H1 (cell line): ENCODE data around the gene ENPP3. TPM values are rescaled to one million over a fixed set of nuclear protein-coding genes. Genes with fewer than 3 reads are reported as not detected.

Source experiments
- CHD7 ChIP-seq: fragments of 300-600 bp; sonication (generic); IDR thresholded peaks from 2 replicates; pipeline ENCODE4 v1.7.1; 2012; ENCODE audit warnings: low read length, moderate library complexity, mild to moderate bottlenecking, inconsistent platforms; ENCODE audit not compliant: insufficient replicate concordance
- polyA plus RNA-seq, 7 experiments: library from polyadenylated mRNA; depleted of rRNA in 3 of 7; stranded (reverse) in 5 of 7; unstranded in 2 of 7; fragments of >200 nt in 5 of 7; fragments of 200-250 nt in 2 of 7; gene quantifications; 1 replicate in 5 of 7; 2 replicates in 1 of 7; 4 replicates in 1 of 7; pipeline versions ENCODE4 v1.2.1 to v1.2.3, GENCODE V29; 2011 to 2013; ENCODE audit warnings: missing spikeins in 2 of 7, mixed read lengths in 2 of 7
- total RNA-seq: library from RNA; stranded (reverse); fragmentation: NEBNext Ultra II Directional; extraction: Animal tissue kit (Norgen Biotek cat#: 25700); gene quantifications from 2 replicates; pipeline ENCODE4 v1.2.1, GENCODE V29; 2021

The ENPP3 gene
- total and polyA plus RNA-seq, 2 of the 8 experiments (the other 6 are each of a cell fraction or from before 2014, with no cell fraction given) = 0.11 TPM; not detected in 1

DNA sequence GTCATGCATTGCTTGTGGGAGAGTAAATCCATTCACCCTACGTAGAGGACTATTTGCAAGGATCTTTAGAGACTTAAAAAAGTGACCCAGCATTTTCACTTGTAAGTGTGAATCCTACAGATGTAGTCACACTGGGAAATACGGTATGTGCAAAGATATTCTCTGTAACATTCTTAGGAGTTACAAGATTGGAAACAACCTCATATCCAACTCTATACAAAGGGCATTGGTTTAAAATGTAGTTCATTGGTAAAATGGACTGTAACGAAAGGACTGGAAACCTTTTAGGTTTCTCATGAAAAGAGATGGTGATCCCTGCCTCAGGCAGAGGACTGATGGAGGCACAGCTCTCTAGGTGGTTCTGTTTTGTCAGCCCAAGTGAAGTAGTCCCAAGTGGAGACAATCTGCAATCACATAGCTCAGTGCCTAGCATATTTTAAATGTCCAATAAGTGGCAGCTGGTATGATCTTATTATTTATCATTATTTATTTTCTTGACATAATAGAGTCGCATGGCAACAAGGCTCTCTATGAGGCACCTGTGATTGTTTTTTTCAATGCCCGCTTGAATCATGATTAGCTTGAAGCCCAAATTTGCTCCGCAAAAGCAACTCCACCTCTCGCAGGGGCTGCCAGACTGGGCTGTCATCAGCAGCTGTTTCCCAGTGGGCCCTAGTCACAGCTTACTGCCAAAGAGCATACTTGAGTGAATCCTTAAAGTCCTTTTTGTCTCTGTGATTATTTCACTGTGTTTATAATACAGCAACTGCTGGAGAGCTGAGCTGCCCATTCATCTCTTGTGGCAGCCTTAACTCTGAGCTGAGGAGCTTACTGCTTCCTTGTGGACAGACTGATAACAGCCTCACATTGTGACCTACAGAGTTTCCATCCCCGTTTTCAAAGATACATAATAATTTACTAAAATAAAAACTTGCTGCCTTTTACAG, 150.9 kb downstream of the ENPP3 start (continued):
- TF ChIP-seq CHD7 = no peak
